H9 (cell line): ENCODE data around the gene DOCK2. TPM values are rescaled to one million over a fixed set of nuclear protein-coding genes. Genes with fewer than 3 reads are reported as not detected.

Experiments
- DNase-seq: peaks from one replicate; pipeline ENCODE4 v3.0.0-alpha.2; 2017
- H2AFZ ChIP-seq: one replicate; pipeline ENCODE4 v1.6.1; 2013; ENCODE audit warnings: mild to moderate bottlenecking, low read length, control low read depth, moderate library complexity
- H2AK5ac ChIP-seq: 2 replicates; pipeline ENCODE4 v1.6.1; 2013; ENCODE audit warnings: low read length, control low read depth, mixed read lengths; ENCODE audit not compliant: insufficient read length
- H2BK120ac ChIP-seq: one replicate; pipeline ENCODE4 v1.6.1; 2013; ENCODE audit warnings: low read depth, mild to moderate bottlenecking, low read length, control low read depth, inconsistent platforms; ENCODE audit not compliant: poor library complexity, severe bottlenecking
- H2BK12ac ChIP-seq: 2 replicates; pipeline ENCODE4 v1.6.1; 2013; ENCODE audit warnings: low read length, control low read depth, mixed read lengths, low read depth; ENCODE audit not compliant: insufficient read length
- H2BK15ac ChIP-seq: 2 replicates; pipeline ENCODE4 v1.6.1; 2013; ENCODE audit warnings: low read depth, low read length, control low read depth
- H2BK20ac ChIP-seq: one replicate; pipeline ENCODE4 v1.6.1; 2013; ENCODE audit warnings: low read depth, mild to moderate bottlenecking, low read length, control low read depth, inconsistent platforms; ENCODE audit not compliant: poor library complexity, severe bottlenecking
- H2BK5ac ChIP-seq: 2 replicates; pipeline ENCODE4 v1.6.1; 2013; ENCODE audit warnings: low read length, control low read depth, mixed read lengths; ENCODE audit not compliant: insufficient read length
- H3K14ac ChIP-seq: 2 replicates; pipeline ENCODE4 v1.6.1; 2013; ENCODE audit warnings: low read length, control low read depth; ENCODE audit not compliant: insufficient read depth
- H3K18ac ChIP-seq: 2 replicates; pipeline ENCODE4 v1.6.1; 2013; ENCODE audit warnings: low read depth, mild to moderate bottlenecking, mixed read lengths, low read length, control low read depth; ENCODE audit not compliant: insufficient read length
- H3K23ac ChIP-seq: 2 replicates; pipeline ENCODE4 v1.6.1; 2013; ENCODE audit warnings: low read length, control low read depth, mixed read lengths, low read depth; ENCODE audit not compliant: insufficient read length
- H3K23me2 ChIP-seq: 2 replicates; pipeline ENCODE4 v1.6.1; 2013; ENCODE audit warnings: low read depth, mild to moderate bottlenecking, mixed read lengths, low read length, control low read depth; ENCODE audit not compliant: insufficient read length, poor library complexity, severe bottlenecking
- H3K27ac ChIP-seq: 2 replicates; pipeline ENCODE4 v1.5.1; 2013; ENCODE audit warnings: low read length, control low read depth, mixed read lengths, low read depth; ENCODE audit not compliant: insufficient read length
- H3K27me3 ChIP-seq: 2 replicates; pipeline ENCODE4 v1.6.1; 2013; ENCODE audit warnings: low read length, control low read depth, inconsistent platforms; ENCODE audit not compliant: insufficient read depth
- H3K4ac ChIP-seq: 2 replicates; pipeline ENCODE4 v1.6.1; 2013; ENCODE audit warnings: low read depth, mild to moderate bottlenecking, control low read depth, inconsistent platforms, low read length, moderate library complexity
- H3K4me1 ChIP-seq: 2 replicates; pipeline ENCODE4 v1.6.1; 2013; ENCODE audit warnings: low read length, control low read depth, inconsistent platforms; ENCODE audit not compliant: insufficient read depth
- H3K4me2 ChIP-seq: 2 replicates; pipeline ENCODE4 v1.6.1; 2013; ENCODE audit warnings: low read length, control low read depth, mixed read lengths; ENCODE audit not compliant: insufficient read length, insufficient read depth
- H3K56ac ChIP-seq: 2 replicates; pipeline ENCODE4 v1.6.1; 2013; ENCODE audit warnings: low read depth, mild to moderate bottlenecking, mixed read lengths, low read length, control low read depth; ENCODE audit not compliant: insufficient read length
- H3K79me1 ChIP-seq: 2 replicates; pipeline ENCODE4 v1.6.1; 2013; ENCODE audit warnings: low read depth, mild to moderate bottlenecking, moderate library complexity, low read length, control low read depth, inconsistent platforms; ENCODE audit not compliant: insufficient read depth, poor library complexity, severe bottlenecking
- H3K79me2 ChIP-seq: 2 replicates; pipeline ENCODE4 v1.6.1; 2013; ENCODE audit warnings: low read length, control low read depth, inconsistent platforms; ENCODE audit not compliant: insufficient read depth
- H3K9ac ChIP-seq: 2 replicates; pipeline ENCODE4 v1.6.1; 2013; ENCODE audit warnings: low read length, control low read depth, mixed read lengths; ENCODE audit not compliant: insufficient read length; ENCODE audit errors: extremely low read depth
- H3K9me3 ChIP-seq: one replicate; pipeline ENCODE4 v1.6.1; 2013; ENCODE audit warnings: low read depth, low read length, inconsistent platforms; ENCODE audit not compliant: control insufficient read depth
- H3T11ph ChIP-seq: one replicate; pipeline ENCODE4 v1.6.1; 2013; ENCODE audit warnings: mild to moderate bottlenecking, low read length, control low read depth, inconsistent platforms
- H4K20me1 ChIP-seq: one replicate; pipeline ENCODE4 v1.6.1; 2013; ENCODE audit not compliant: control insufficient read depth, insufficient read length, insufficient read depth
- H4K5ac ChIP-seq: 2 replicates; pipeline ENCODE4 v1.6.1; 2013; ENCODE audit warnings: low read depth, mild to moderate bottlenecking, mixed read lengths, low read length, control low read depth; ENCODE audit not compliant: insufficient read length
- H4K8ac ChIP-seq: replicated peaks from 2 replicates; pipeline ENCODE4 v1.6.1; 2013; ENCODE audit warnings: low read length, control low read depth, mixed read lengths, low read depth; ENCODE audit not compliant: insufficient read length
- H4K91ac ChIP-seq: 2 replicates; pipeline ENCODE4 v1.6.1; 2013; ENCODE audit warnings: low read depth, mild to moderate bottlenecking, moderate library complexity, mixed read lengths, low read length, control low read depth; ENCODE audit not compliant: insufficient read length
- H3K27ac Mint-ChIP-seq, 3 experiments: 2 replicates in 2 of 3; 3 replicates in 1 of 3; pipeline ENCODE4 v1.8.0; 2020 to 2021; ENCODE audit warnings: mixed read lengths in 3 of 3, mild to moderate bottlenecking in 1 of 3, moderate library complexity in 1 of 3
- H3K27me3 Mint-ChIP-seq: 2 replicates; pipeline ENCODE4 v1.8.0; 2021; ENCODE audit warnings: low read depth, mild to moderate bottlenecking, moderate library complexity, mixed read lengths
- H3K36me3 Mint-ChIP-seq, 3 experiments: 2 replicates in 2 of 3; 3 replicates in 1 of 3; pipeline ENCODE4 v1.8.0; 2020 to 2021; ENCODE audit warnings: low read depth in 3 of 3, mixed read lengths in 3 of 3; ENCODE audit not compliant: insufficient read depth in 1 of 3
- H3K4me1 Mint-ChIP-seq, 2 experiments: 2 replicates each; pipeline ENCODE4 v1.8.0; 2020; ENCODE audit warnings: mixed read lengths in 2 of 2
- H3K4me3 Mint-ChIP-seq, 2 experiments: 2 replicates in 1 of 2; 3 replicates in 1 of 2; pipeline ENCODE4 v1.8.0; 2020 to 2021; ENCODE audit warnings: mild to moderate bottlenecking in 2 of 2, mixed read lengths in 2 of 2, moderate library complexity in 1 of 2
- H3K9me3 Mint-ChIP-seq, 2 experiments: 2 replicates in 1 of 2; 3 replicates in 1 of 2; pipeline ENCODE4 v1.8.0; 2020; ENCODE audit warnings: mild to moderate bottlenecking in 2 of 2, mixed read lengths in 2 of 2, moderate library complexity in 1 of 2
- WGBS: extraction: QIAGEN DNeasy Blood & Tissue Kit; methylation state at CpG from one replicate; pipeline ENCODE4 v1.1.7; 2013; ENCODE audit warnings: missing lambda C conversion rate, low lambda C conversion rate, mixed read lengths; ENCODE audit not compliant: insufficient read length; ENCODE audit errors: extremely low coverage; 5-methylcytosine and 5-hydroxymethylcytosine counted together
- total RNA-seq: library from RNA; stranded (reverse); gene quantifications from 2 replicates; pipeline ENCODE4 v1.2.1, GENCODE V29; 2021
- TF ChIP-seq, protein P1 (sequence below): fragments of 200-600 bp; sonication (generic); conservative IDR thresholded peaks from 3 replicates; pipeline ENCODE4 v1.8.0; 2021; ENCODE audit warnings: antibody characterized with exemption, mild to moderate bottlenecking

The DOCK2 gene
- total RNA-seq, 1 experiment from 2014 or later: 7.8 TPM

DNA sequence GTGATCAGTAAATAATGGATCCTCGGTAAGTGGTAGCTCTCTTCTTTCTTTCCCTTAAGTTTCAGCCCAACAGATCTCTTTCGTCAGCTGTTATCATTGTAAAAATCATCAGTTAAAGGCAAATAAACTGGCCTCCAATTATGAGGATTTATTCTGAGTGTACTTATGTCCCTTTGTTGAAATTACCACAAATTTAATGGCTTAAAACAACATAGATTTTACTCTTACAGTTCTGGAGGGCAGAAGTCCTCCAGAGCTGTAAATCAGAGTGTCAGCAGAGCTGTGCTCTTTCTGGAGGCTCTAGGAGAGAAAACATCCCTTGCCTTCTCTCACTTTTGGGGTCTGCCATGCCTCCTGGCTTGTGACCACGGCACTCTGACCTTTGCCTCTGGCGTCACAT is 238.7 kb downstream of the DOCK2 start:
- Histone ChIP-seq H2AK5ac (no peak overlapping the region), H3K23me2 (no peaks in the 10 kb centered on the region), H3K27me3 (no peaks in the 10 kb centered on the region), H2BK15ac (no peak overlapping the region), H2BK20ac (no peak overlapping the region), H3K56ac (no peak overlapping the region), H3K4ac (no peak overlapping the region), H3K14ac (no peak overlapping the region), H3K18ac (no peak overlapping the region), H2BK5ac (no peak overlapping the region), H2AFZ (no peak overlapping the region), H3T11ph (no peak overlapping the region), H2BK12ac (no peak overlapping the region), H3K9ac (no peak overlapping the region), H3K9me3 (no peaks in the 10 kb centered on the region), H4K91ac (no peak overlapping the region), H3K79me1 (no peaks in the 10 kb centered on the region), H3K27ac (no peak overlapping the region), H4K8ac (no peak overlapping the region), H3K23ac (no peak overlapping the region), H4K20me1 (no peaks in the 10 kb centered on the region), H4K5ac (no peak overlapping the region), H2BK120ac (no peak overlapping the region), H3K4me1 (no peaks in the 10 kb centered on the region), H3K79me2 (no peaks in the 10 kb centered on the region), H3K4me2 (no peak overlapping the region)
- DNase-seq: no peak
- Mint-ChIP-seq H3K27ac (no peak overlapping the region; a peak in 1 of 7 replicates), H3K4me1 (peaks cover 5 to 6% of the 10 kb centered on the region in 2 experiments; a peak in 2 of 4 replicates), H3K27me3 (no peaks in the 10 kb centered on the region), H3K4me3 (no peak overlapping the region), H3K36me3 (no peaks in the 10 kb centered on the region), H3K9me3 (no peaks in the 10 kb centered on the region; a peak in 1 of 5 replicates)
- TF ChIP-seq, protein P1, sequence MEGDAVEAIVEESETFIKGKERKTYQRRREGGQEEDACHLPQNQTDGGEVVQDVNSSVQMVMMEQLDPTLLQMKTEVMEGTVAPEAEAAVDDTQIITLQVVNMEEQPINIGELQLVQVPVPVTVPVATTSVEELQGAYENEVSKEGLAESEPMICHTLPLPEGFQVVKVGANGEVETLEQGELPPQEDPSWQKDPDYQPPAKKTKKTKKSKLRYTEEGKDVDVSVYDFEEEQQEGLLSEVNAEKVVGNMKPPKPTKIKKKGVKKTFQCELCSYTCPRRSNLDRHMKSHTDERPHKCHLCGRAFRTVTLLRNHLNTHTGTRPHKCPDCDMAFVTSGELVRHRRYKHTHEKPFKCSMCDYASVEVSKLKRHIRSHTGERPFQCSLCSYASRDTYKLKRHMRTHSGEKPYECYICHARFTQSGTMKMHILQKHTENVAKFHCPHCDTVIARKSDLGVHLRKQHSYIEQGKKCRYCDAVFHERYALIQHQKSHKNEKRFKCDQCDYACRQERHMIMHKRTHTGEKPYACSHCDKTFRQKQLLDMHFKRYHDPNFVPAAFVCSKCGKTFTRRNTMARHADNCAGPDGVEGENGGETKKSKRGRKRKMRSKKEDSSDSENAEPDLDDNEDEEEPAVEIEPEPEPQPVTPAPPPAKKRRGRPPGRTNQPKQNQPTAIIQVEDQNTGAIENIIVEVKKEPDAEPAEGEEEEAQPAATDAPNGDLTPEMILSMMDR: no peak
- WGBS: no CpG with 5 or more reads among the region's 4 CpGs
